Measurements from ENCODE around the gene ZNF521.

DNA sequence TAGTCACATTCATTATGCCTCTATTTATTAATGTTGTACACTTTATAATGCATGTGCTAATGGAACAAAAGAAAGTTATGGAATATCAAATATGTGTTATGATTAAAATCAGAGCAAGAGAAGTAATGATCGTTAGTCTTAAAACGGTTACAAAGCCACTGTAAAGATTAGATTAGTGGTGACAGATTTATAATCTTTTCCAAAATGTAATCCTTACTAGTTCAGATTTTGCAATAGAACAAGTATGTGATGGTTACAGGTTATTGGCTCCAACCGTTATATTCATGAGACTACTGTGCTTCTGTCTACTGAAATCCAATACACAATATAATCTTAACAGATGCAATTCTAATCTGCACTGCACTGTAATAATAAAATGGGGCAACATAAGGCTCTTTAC lies 180.6 kb downstream of the ZNF521 start:
- TF ChIP-seq, protein P1, sequence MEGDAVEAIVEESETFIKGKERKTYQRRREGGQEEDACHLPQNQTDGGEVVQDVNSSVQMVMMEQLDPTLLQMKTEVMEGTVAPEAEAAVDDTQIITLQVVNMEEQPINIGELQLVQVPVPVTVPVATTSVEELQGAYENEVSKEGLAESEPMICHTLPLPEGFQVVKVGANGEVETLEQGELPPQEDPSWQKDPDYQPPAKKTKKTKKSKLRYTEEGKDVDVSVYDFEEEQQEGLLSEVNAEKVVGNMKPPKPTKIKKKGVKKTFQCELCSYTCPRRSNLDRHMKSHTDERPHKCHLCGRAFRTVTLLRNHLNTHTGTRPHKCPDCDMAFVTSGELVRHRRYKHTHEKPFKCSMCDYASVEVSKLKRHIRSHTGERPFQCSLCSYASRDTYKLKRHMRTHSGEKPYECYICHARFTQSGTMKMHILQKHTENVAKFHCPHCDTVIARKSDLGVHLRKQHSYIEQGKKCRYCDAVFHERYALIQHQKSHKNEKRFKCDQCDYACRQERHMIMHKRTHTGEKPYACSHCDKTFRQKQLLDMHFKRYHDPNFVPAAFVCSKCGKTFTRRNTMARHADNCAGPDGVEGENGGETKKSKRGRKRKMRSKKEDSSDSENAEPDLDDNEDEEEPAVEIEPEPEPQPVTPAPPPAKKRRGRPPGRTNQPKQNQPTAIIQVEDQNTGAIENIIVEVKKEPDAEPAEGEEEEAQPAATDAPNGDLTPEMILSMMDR (IDR thresholded peaks at IDR 0.05; ENCODE audit: insufficient read depth, low read depth, low read length): no peak
- TF ChIP-seq EZH2 (IDR thresholded peaks at IDR 0.05; ENCODE audit: insufficient read depth, low read length): no peak
